Parathyroid adenoma (tissue), 2 donors: ENCODE data around the gene TAF11L9.
"Not testable (repeated sequence)": the region's sequence is repeated elsewhere in the genome, so short reads cannot be mapped to it uniquely, and the experiment has no call there.

Experiments used
- H2AFZ ChIP-seq: fragments of 300-600 bp; sonication (generic); one replicate; pipeline ENCODE4 v1.7.0; 2017; ENCODE audit warnings: antibody characterized with exemption, mild to moderate bottlenecking
- H3K27ac ChIP-seq: fragments of 300-600 bp; sonication (generic); one replicate; pipeline ENCODE4 v1.7.0; 2017
- H3K27me3 ChIP-seq: fragments of 300-600 bp; sonication (generic); one replicate; pipeline ENCODE4 v1.7.0; 2017; ENCODE audit warnings: low read length; ENCODE audit not compliant: control insufficient read depth, insufficient read depth
- H3K36me3 ChIP-seq: fragments of 300-600 bp; sonication (generic); one replicate; pipeline ENCODE4 v1.7.0; 2017; ENCODE audit warnings: low read length; ENCODE audit not compliant: control insufficient read depth, insufficient read depth
- H3K4me1 ChIP-seq: fragments of 300-600 bp; sonication (generic); one replicate; pipeline ENCODE4 v1.7.0; 2017; ENCODE audit warnings: control low read depth
- H3K4me2 ChIP-seq: fragments of 300-600 bp; sonication (generic); one replicate; pipeline ENCODE4 v1.7.0; 2017; ENCODE audit warnings: low read length
- H3K4me3 ChIP-seq: fragments of 300-600 bp; sonication (generic); one replicate; pipeline ENCODE4 v1.7.0; 2017; ENCODE audit warnings: low read depth, low read length
- H3K79me2 ChIP-seq: fragments of 300-600 bp; sonication (generic); one replicate; pipeline ENCODE4 v1.7.0; 2017; ENCODE audit warnings: control low read depth
- H3K9ac ChIP-seq: fragments of 300-600 bp; sonication (generic); one replicate; pipeline ENCODE4 v1.7.0; 2017; ENCODE audit warnings: mild to moderate bottlenecking
- H3K9me3 ChIP-seq: fragments of 300-600 bp; sonication (generic); one replicate; pipeline ENCODE4 v1.7.0; 2017; ENCODE audit warnings: low read length; ENCODE audit not compliant: control insufficient read depth
- CTCF ChIP-seq: fragments of 300-600 bp; sonication (generic); IDR thresholded peaks from one replicate; pipeline ENCODE4 v1.7.0; 2017; ENCODE audit warnings: antibody characterized with exemption, mild to moderate bottlenecking
- donor health status: primary hyperparathyroidism.

TAF11L9 gene

GRCh38 chr5:17614872-17615605 lies 20.8 kb upstream of the TAF11L9 start:
- no peak overlapping the region for H3K27ac ChIP-seq
- no peak overlapping the region for H3K9ac ChIP-seq
- TF ChIP-seq CTCF, result no peak
- H3K4me3 ChIP-seq, result no peak overlapping the region
- H3K4me1 ChIP-seq, result no peaks in the 10 kb centered on the region
- no peak overlapping the region for H3K4me2 ChIP-seq
- no peaks in the 10 kb centered on the region for H3K36me3 ChIP-seq
- H2AFZ ChIP-seq, result no peak overlapping the region
- no peaks in the 10 kb centered on the region for H3K79me2 ChIP-seq
- no peaks in the 10 kb centered on the region for H3K9me3 ChIP-seq
- H3K27me3 ChIP-seq, result no peaks in the 10 kb centered on the region

- not testable (repeated sequence) for H3K4me1 ChIP-seq, H3K27ac ChIP-seq
Observed at GRCh38 chr5:17610092-17610491, 15.9 kb upstream of the TAF11L9 start, which contains the start of gene TAF11L12. TSS of gene TAF11L12 (plus strand) at chr5:17610392.

GRCh38 chr5:17607461-17607860 lies 13.3 kb upstream of the TAF11L9 start:
- H3K4me2 ChIP-seq, H3K9ac ChIP-seq, H3K4me3 ChIP-seq, H3K79me2 ChIP-seq, H3K9me3 ChIP-seq, H3K27ac ChIP-seq, H2AFZ ChIP-seq, H3K36me3 ChIP-seq, H3K4me1 ChIP-seq, H3K27me3 ChIP-seq: not testable (repeated sequence)

More at GRCh38 chr5:17610092-17610491, 15.9 kb upstream of the TAF11L9 start, which contains the start of gene TAF11L12:
- H3K9ac ChIP-seq, H3K4me3 ChIP-seq, H3K79me2 ChIP-seq, H3K27me3 ChIP-seq, H3K36me3 ChIP-seq, H3K9me3 ChIP-seq, H3K4me2 ChIP-seq, H2AFZ ChIP-seq: not testable (repeated sequence)

- H2AFZ ChIP-seq, result no peak overlapping the region
- no peaks in the 10 kb centered on the region for H3K36me3 ChIP-seq
- no peak overlapping the region for H3K4me3 ChIP-seq
- H3K4me1 ChIP-seq, result no peaks in the 10 kb centered on the region
- no peaks in the 10 kb centered on the region for H3K79me2 ChIP-seq
- no peaks in the 10 kb centered on the region for H3K9me3 ChIP-seq
- no peak overlapping the region for H3K4me2 ChIP-seq
- no peak for TF ChIP-seq CTCF
- no peak overlapping the region for H3K9ac ChIP-seq
- no peaks in the 10 kb centered on the region for H3K27me3 ChIP-seq
- no peak overlapping the region for H3K27ac ChIP-seq
Observed at GRCh38 chr5:17604951-17605350, 10.8 kb upstream of the TAF11L9 start.

- H3K27ac ChIP-seq, H3K27me3 ChIP-seq, H3K9me3 ChIP-seq, H3K79me2 ChIP-seq, H3K4me1 ChIP-seq, H3K4me2 ChIP-seq, H3K36me3 ChIP-seq, H3K4me3 ChIP-seq, H2AFZ ChIP-seq, H3K9ac ChIP-seq: not testable (repeated sequence)
Observed at GRCh38 chr5:17603880-17604279, 9.7 kb upstream of the TAF11L9 start, which contains the start of gene TAF11L11. TSS of gene TAF11L11 (plus strand) at chr5:17604183.

- not testable (repeated sequence) for H3K79me2 ChIP-seq, H2AFZ ChIP-seq, H3K4me2 ChIP-seq, H3K36me3 ChIP-seq, H3K9ac ChIP-seq, H3K27ac ChIP-seq, H3K9me3 ChIP-seq, H3K4me3 ChIP-seq, H3K4me1 ChIP-seq, H3K27me3 ChIP-seq
Observed at GRCh38 chr5:17597728-17598127, 3.5 kb upstream of the TAF11L9 start, which contains the start of gene TAF11L10. TSS of gene TAF11L10 (minus strand) at chr5:17597828.

- not testable (repeated sequence) for H3K27me3 ChIP-seq, H3K27ac ChIP-seq, H3K4me2 ChIP-seq, H3K36me3 ChIP-seq, H3K4me3 ChIP-seq, H3K9ac ChIP-seq, H2AFZ ChIP-seq, H3K79me2 ChIP-seq, H3K9me3 ChIP-seq, H3K4me1 ChIP-seq
Observed at GRCh38 chr5:17590860-17591259, 3.3 kb downstream of the TAF11L9 start, which contains the start of gene TAF11L8. TSS of gene TAF11L8 (minus strand) at chr5:17590960.

- not testable (repeated sequence) for H3K36me3 ChIP-seq, H3K9me3 ChIP-seq, H3K4me3 ChIP-seq, H3K27ac ChIP-seq, H3K4me1 ChIP-seq, H3K9ac ChIP-seq, H3K79me2 ChIP-seq, H2AFZ ChIP-seq, H3K27me3 ChIP-seq, H3K4me2 ChIP-seq
Observed at GRCh38 chr5:17585658-17586057, 8.5 kb downstream of the TAF11L9 start, which contains the start of gene TAF11L7. TSS of gene TAF11L7 (minus strand) at chr5:17585758.
